IgD-negative memory B cell (primary cell): ENCODE data around the gene TPI1. TPM values are rescaled to one million over a fixed set of nuclear protein-coding genes. Genes with fewer than 3 reads are reported as not detected.
A peak's percentile ranks its signal among the peaks of the same experiment; 100 is the strongest.
"Not testable (repeated sequence)": the region's sequence is repeated elsewhere in the genome, so short reads cannot be mapped to it uniquely, and the experiment has no call there.

Experiments
- H3K27ac Mint-ChIP-seq, 3 donors: one replicate each; pipeline ENCODE4 v1.8.0; 2020 to 2022; ENCODE audit warnings: mild to moderate bottlenecking in 3 of 3, mixed read lengths in 3 of 3, moderate library complexity in 1 of 3
- H3K27me3 Mint-ChIP-seq: one replicate; pipeline ENCODE4 v1.8.0; 2021; ENCODE audit warnings: mixed read lengths
- H3K36me3 Mint-ChIP-seq: one replicate; pipeline ENCODE4 v1.8.0; 2020; ENCODE audit warnings: mild to moderate bottlenecking, mixed read lengths
- H3K4me1 Mint-ChIP-seq, 3 donors: one replicate each; pipeline ENCODE4 v1.8.0; 2020 to 2022; ENCODE audit warnings: mixed read lengths in 3 of 3, mild to moderate bottlenecking in 1 of 3
- H3K4me3 Mint-ChIP-seq, 4 donors: one replicate each; pipeline ENCODE4 v1.8.0; 2020 to 2022; ENCODE audit warnings: mild to moderate bottlenecking in 4 of 4, mixed read lengths in 4 of 4, moderate library complexity in 3 of 4
- H3K9me3 Mint-ChIP-seq, 3 donors: one replicate each; pipeline ENCODE4 v1.8.0; 2020 to 2021; ENCODE audit warnings: mixed read lengths in 3 of 3, mild to moderate bottlenecking in 1 of 3
- polyA plus RNA-seq: library from polyadenylated mRNA; unstranded; fragments of 300-500 nt; fragmentation: Illumina TruSeq; gene quantifications from one replicate; pipeline ENCODE4 v1.2.3, GENCODE V29; 2021

Gene TPI1
- polyA plus RNA-seq, 1 donor from 2014 or later: 490 TPM

- peaks cover 2% of the 10 kb centered on the region for H3K36me3 Mint-ChIP-seq
Measured at GRCh38 chr12:6883683-6884082, 16.4 kb downstream of the TPI1 start.

GRCh38 chr12:6884539-6884938 lies 17.2 kb downstream of the TPI1 start:
- no peak overlapping the region for H3K27ac Mint-ChIP-seq
- H3K27me3 Mint-ChIP-seq: no peaks in the 10 kb centered on the region
- no peaks in the 10 kb centered on the region for H3K9me3 Mint-ChIP-seq
- no peaks in the 10 kb centered on the region for H3K4me1 Mint-ChIP-seq
- peaks cover 2% of the 10 kb centered on the region for H3K36me3 Mint-ChIP-seq
- H3K4me3 Mint-ChIP-seq: no peak overlapping the region

More at GRCh38 chr12:6883683-6884082, 16.4 kb downstream of the TPI1 start:
- Mint-ChIP-seq H3K27me3 (no peaks in the 10 kb centered on the region), H3K4me1 (no peaks in the 10 kb centered on the region), H3K4me3 (no peak overlapping the region), H3K27ac (no peak overlapping the region), H3K9me3 (no peaks in the 10 kb centered on the region)

GRCh38 chr12:6886206-6886999 lies 19.1 kb downstream of the TPI1 start:
- not testable (repeated sequence) for H3K27me3 Mint-ChIP-seq, H3K4me3 Mint-ChIP-seq, H3K27ac Mint-ChIP-seq, H3K36me3 Mint-ChIP-seq, H3K4me1 Mint-ChIP-seq, H3K9me3 Mint-ChIP-seq

GRCh38 chr12:6887460-6887859 lies 20.1 kb downstream of the TPI1 start:
- Mint-ChIP-seq H3K4me3 (no peak overlapping the region), H3K4me1 (peaks cover 4 to 11% (median 8%) of the 10 kb centered on the region in 3 donors), H3K27ac (no peak overlapping the region), H3K27me3 (no peaks in the 10 kb centered on the region), H3K9me3 (no peaks in the 10 kb centered on the region), H3K36me3 (no peaks in the 10 kb centered on the region)

GRCh38 chr12:6888360-6888759 lies 21.0 kb downstream of the TPI1 start:
- Mint-ChIP-seq H3K36me3 (no peaks in the 10 kb centered on the region), H3K4me1 (peaks cover 4 to 11% (median 8%) of the 10 kb centered on the region in 3 donors), H3K27me3 (no peaks in the 10 kb centered on the region), H3K27ac (peak overlapping the region in 1 of 3 donors; percentile 20), H3K4me3 (peak overlapping the region in 1 of 4 donors; percentile 37), H3K9me3 (no peaks in the 10 kb centered on the region)

GRCh38 chr12:6888794-6889193 lies 21.5 kb downstream of the TPI1 start:
- Mint-ChIP-seq H3K4me3 (peak overlapping the region in 1 of 4 donors; percentile 37), H3K4me1 (peaks cover 4 to 11% (median 8%) of the 10 kb centered on the region in 3 donors), H3K27ac (peak overlapping the region in 1 of 3 donors; percentile 20)
- H3K27me3 Mint-ChIP-seq, H3K9me3 Mint-ChIP-seq, H3K36me3 Mint-ChIP-seq: not testable (repeated sequence)

GRCh38 chr12:6889775-6890573 lies 22.6 kb downstream of the TPI1 start:
- H3K27me3 Mint-ChIP-seq, H3K36me3 Mint-ChIP-seq, H3K9me3 Mint-ChIP-seq: not testable (repeated sequence)
- peaks cover 4 to 11% (median 8%) of the 10 kb centered on the region in 3 donors for H3K4me1 Mint-ChIP-seq
- H3K27ac Mint-ChIP-seq: peak overlapping the region in 2 of 3 donors; percentile 93 to 95
- peak overlapping the region in 3 of 4 donors; percentile 82 to 94 (median 92) for H3K4me3 Mint-ChIP-seq

GRCh38 chr12:6890789-6891645 lies 23.7 kb downstream of the TPI1 start:
- H3K4me1 Mint-ChIP-seq: peaks cover 4 to 11% (median 8%) of the 10 kb centered on the region in 3 donors
- peak overlapping the region; percentile 82 to 95 (median 93) for H3K4me3 Mint-ChIP-seq
- peak overlapping the region; percentile 93 to 95 (median 93) for H3K27ac Mint-ChIP-seq
- peaks cover 3% of the 10 kb centered on the region for H3K36me3 Mint-ChIP-seq
- no peaks in the 10 kb centered on the region for H3K27me3 Mint-ChIP-seq
- H3K9me3 Mint-ChIP-seq: no peaks in the 10 kb centered on the region

GRCh38 chr12:6891646-6892001 lies 24.3 kb downstream of the TPI1 start:
- Mint-ChIP-seq H3K4me1 (peaks cover 4 to 11% (median 8%) of the 10 kb centered on the region in 3 donors), H3K27ac (peak overlapping the region; percentile 93 to 95 (median 93)), H3K27me3 (no peaks in the 10 kb centered on the region), H3K4me3 (peak overlapping the region; percentile 82 to 95 (median 93)), H3K36me3 (peaks cover 3% of the 10 kb centered on the region), H3K9me3 (no peaks in the 10 kb centered on the region)

- H3K4me1 Mint-ChIP-seq: peaks cover 4 to 11% (median 8%) of the 10 kb centered on the region in 3 donors
- peak overlapping the region; percentile 25 to 94 (median 56) for H3K4me3 Mint-ChIP-seq
- H3K27ac Mint-ChIP-seq: peak overlapping the region in 1 of 3 donors; percentile 95
- H3K27me3 Mint-ChIP-seq, H3K36me3 Mint-ChIP-seq, H3K9me3 Mint-ChIP-seq: not testable (repeated sequence)
Measured at GRCh38 chr12:6892683-6893082, 25.4 kb downstream of the TPI1 start.

GRCh38 chr12:6894321-6894720 lies 27.0 kb downstream of the TPI1 start:
- Mint-ChIP-seq H3K4me1 (peaks cover 4 to 11% (median 8%) of the 10 kb centered on the region in 3 donors), H3K4me3 (no peak overlapping the region), H3K27me3 (no peaks in the 10 kb centered on the region), H3K36me3 (peaks cover 3% of the 10 kb centered on the region), H3K27ac (no peak overlapping the region), H3K9me3 (no peaks in the 10 kb centered on the region)

GRCh38 chr12:6896846-6897435 lies 29.6 kb downstream of the TPI1 start:
- H3K9me3 Mint-ChIP-seq: no peaks in the 10 kb centered on the region
- no peak overlapping the region for H3K27ac Mint-ChIP-seq
- H3K4me3 Mint-ChIP-seq: no peak overlapping the region
- peaks cover 3% of the 10 kb centered on the region for H3K36me3 Mint-ChIP-seq
- H3K27me3 Mint-ChIP-seq: no peaks in the 10 kb centered on the region
- H3K4me1 Mint-ChIP-seq: peaks cover 0 to 4% (median 0%) of the 10 kb centered on the region in 3 donors

- H3K4me3 Mint-ChIP-seq: no peak overlapping the region
- H3K36me3 Mint-ChIP-seq: peaks cover 3% of the 10 kb centered on the region
- no peaks in the 10 kb centered on the region for H3K9me3 Mint-ChIP-seq
- peaks cover 3 to 6% (median 6%) of the 10 kb centered on the region in 3 donors for H3K4me1 Mint-ChIP-seq
- H3K27me3 Mint-ChIP-seq: no peaks in the 10 kb centered on the region
- H3K27ac Mint-ChIP-seq: peak overlapping the region in 1 of 3 donors; percentile 5
Measured at GRCh38 chr12:6899427-6899826, 32.1 kb downstream of the TPI1 start.

GRCh38 chr12:6899837-6900519 lies 32.6 kb downstream of the TPI1 start:
- Mint-ChIP-seq H3K4me3 (no peak overlapping the region), H3K9me3 (no peaks in the 10 kb centered on the region), H3K36me3 (peaks cover 1% of the 10 kb centered on the region), H3K27ac (peak overlapping the region in 1 of 3 donors; percentile 5), H3K27me3 (no peaks in the 10 kb centered on the region), H3K4me1 (peaks cover 3 to 6% (median 6%) of the 10 kb centered on the region in 3 donors)
